ENCODE results near the gene ERBB3. TPM values are rescaled to one million over a fixed set of nuclear protein-coding genes. Genes with fewer than 3 reads are reported as not detected.

ERBB3 gene
- total and polyA plus RNA-seq, 2 of the 8 experiments (the other 6 are each of a cell fraction or from before 2014, with no cell fraction given) = 33.9 to 52.4 TPM

- TF ChIP-seq EP300 (IDR thresholded peaks at IDR 0.05; ENCODE audit: borderline replicate concordance in 1 of 2, low read depth in 2 of 2, low read length in 2 of 2) (no peak), SIRT6 (IDR thresholded peaks at IDR 0.05; ENCODE audit: low read length) (peak; percentile 18), NRF1 (IDR thresholded peaks at IDR 0.05; ENCODE audit: low read depth, low read length) (no peak; the same call in 1 of the 2 replicates), YY1 (IDR thresholded peaks at IDR 0.05; ENCODE audit: low read depth, low read length) (peak; percentile 90), KDM1A (IDR thresholded peaks at IDR 0.05; ENCODE audit: borderline replicate concordance, low read length) (no peak), JUN (IDR thresholded peaks at IDR 0.05; ENCODE audit: low read depth, low read length) (no peak), PHF8 (conservative IDR thresholded peaks at IDR 0.05; ENCODE audit: low read depth, low read length) (peak; percentile 96), CBX8 (IDR thresholded peaks at IDR 0.05; ENCODE audit: borderline replicate concordance, low read depth, low read length) (no peak), CHD2 (IDR thresholded peaks at IDR 0.05; ENCODE audit: low read length) (peak; percentile 65), CTBP2 (IDR thresholded peaks at IDR 0.05; ENCODE audit: borderline replicate concordance, insufficient read depth, insufficient read length, low read length) (no peak), SP2 (IDR thresholded peaks at IDR 0.05; ENCODE audit: low read length) (no peak; the same call in 1 of the 2 replicates), ZNF274 (IDR thresholded peaks at IDR 0.05; ENCODE audit: borderline replicate concordance, extremely low read depth, low read length) (no peak), TAF1 (IDR thresholded peaks at IDR 0.05; ENCODE audit: low read depth, low read length) (peak; percentile 99), RXRA (IDR thresholded peaks at IDR 0.05; ENCODE audit: insufficient read depth, low read depth, low read length) (no peak), SUZ12 (IDR thresholded peaks at IDR 0.05; ENCODE audit: low read length) (no peak), RAD21 (IDR thresholded peaks at IDR 0.05 in 1 of 2, conservative IDR thresholded peaks at IDR 0.05 in 1 of 2; ENCODE audit: low read depth in 2 of 2, low read length in 2 of 2) (no peak), CEBPB (IDR thresholded peaks at IDR 0.05; ENCODE audit: low read depth, low read length) (no peak), TCF12 (IDR thresholded peaks at IDR 0.05; ENCODE audit: low read depth, low read length) (no peak)
- TF ChIP-seq, protein P1, sequence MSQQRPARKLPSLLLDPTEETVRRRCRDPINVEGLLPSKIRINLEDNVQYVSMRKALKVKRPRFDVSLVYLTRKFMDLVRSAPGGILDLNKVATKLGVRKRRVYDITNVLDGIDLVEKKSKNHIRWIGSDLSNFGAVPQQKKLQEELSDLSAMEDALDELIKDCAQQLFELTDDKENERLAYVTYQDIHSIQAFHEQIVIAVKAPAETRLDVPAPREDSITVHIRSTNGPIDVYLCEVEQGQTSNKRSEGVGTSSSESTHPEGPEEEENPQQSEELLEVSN (IDR thresholded peaks at IDR 0.05) = 0 out of 2 replicates have a peak, but pooled peaks have one; percentile 29
Measured at GRCh38 chr12:56116267-56117081, 36.5 kb downstream of the ERBB3 start, which contains the start of gene RPL41 (continued).

Measured in H1 (cell line).